ENCODE data around the gene COL26A1.

Gene COL26A1

DNA sequence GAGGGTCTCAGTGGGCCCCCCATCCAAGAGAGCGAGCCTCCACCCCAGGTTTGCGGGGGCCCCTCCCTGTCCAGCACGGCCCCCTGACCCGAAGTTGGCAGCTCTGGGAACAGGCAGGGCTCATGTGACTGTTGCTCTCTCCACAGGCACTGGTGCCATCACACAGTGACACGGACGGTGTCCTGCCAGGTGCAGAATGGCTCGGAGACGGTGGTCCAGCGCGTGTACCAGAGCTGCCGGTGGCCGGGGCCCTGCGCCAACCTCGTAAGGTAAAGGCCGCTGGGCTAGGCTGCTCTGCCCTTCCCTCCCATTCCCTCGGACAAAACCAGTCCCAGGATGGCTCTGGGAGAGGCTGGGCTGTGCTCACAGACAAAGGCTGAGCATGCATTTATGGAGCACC, 57.2 kb downstream of the COL26A1 start:
- ChIA-PET CTCF (no interaction called here), POLR2A (no interaction called here)
- no peak for TF ChIP-seq WT1 (tag by site-specific recombination; IDR thresholded peaks at IDR 0.05)
- no peak for TF ChIP-seq GLI4 (tag by site-specific recombination; IDR thresholded peaks at IDR 0.05)
- no peak for TF ChIP-seq ZNF302 (tag by site-specific recombination; IDR thresholded peaks at IDR 0.05; ENCODE audit: low read depth)
- TF ChIP-seq ZNF555 (tag by site-specific recombination; conservative IDR thresholded peaks at IDR 0.05), result no peak
- TF ChIP-seq, protein P1, sequence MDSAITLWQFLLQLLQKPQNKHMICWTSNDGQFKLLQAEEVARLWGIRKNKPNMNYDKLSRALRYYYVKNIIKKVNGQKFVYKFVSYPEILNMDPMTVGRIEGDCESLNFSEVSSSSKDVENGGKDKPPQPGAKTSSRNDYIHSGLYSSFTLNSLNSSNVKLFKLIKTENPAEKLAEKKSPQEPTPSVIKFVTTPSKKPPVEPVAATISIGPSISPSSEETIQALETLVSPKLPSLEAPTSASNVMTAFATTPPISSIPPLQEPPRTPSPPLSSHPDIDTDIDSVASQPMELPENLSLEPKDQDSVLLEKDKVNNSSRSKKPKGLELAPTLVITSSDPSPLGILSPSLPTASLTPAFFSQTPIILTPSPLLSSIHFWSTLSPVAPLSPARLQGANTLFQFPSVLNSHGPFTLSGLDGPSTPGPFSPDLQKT (IDR thresholded peaks at IDR 0.05; ENCODE audit: borderline replicate concordance, low read depth, low read length), result no peak
- no peak for TF ChIP-seq ZNF155 (tag by site-specific recombination; IDR thresholded peaks at IDR 0.05)
- no peak for TF ChIP-seq ZEB2 (tag by site-specific recombination; IDR thresholded peaks at IDR 0.05)
- no peak for TF ChIP-seq ZNF248 (tag by site-specific recombination; IDR thresholded peaks at IDR 0.05)
- TF ChIP-seq ZNF670 (tag by site-specific recombination; IDR thresholded peaks at IDR 0.05; ENCODE audit: low read depth), result no peak
- TF ChIP-seq ZNF473 (tag by site-specific recombination; IDR thresholded peaks at IDR 0.05), result no peak
- TF ChIP-seq ZNF423 (tag by site-specific recombination; IDR thresholded peaks at IDR 0.05), result no peak
- no peak for TF ChIP-seq ZNF366 (tag by site-specific recombination; conservative IDR thresholded peaks at IDR 0.05)
- TF ChIP-seq, protein P2, sequence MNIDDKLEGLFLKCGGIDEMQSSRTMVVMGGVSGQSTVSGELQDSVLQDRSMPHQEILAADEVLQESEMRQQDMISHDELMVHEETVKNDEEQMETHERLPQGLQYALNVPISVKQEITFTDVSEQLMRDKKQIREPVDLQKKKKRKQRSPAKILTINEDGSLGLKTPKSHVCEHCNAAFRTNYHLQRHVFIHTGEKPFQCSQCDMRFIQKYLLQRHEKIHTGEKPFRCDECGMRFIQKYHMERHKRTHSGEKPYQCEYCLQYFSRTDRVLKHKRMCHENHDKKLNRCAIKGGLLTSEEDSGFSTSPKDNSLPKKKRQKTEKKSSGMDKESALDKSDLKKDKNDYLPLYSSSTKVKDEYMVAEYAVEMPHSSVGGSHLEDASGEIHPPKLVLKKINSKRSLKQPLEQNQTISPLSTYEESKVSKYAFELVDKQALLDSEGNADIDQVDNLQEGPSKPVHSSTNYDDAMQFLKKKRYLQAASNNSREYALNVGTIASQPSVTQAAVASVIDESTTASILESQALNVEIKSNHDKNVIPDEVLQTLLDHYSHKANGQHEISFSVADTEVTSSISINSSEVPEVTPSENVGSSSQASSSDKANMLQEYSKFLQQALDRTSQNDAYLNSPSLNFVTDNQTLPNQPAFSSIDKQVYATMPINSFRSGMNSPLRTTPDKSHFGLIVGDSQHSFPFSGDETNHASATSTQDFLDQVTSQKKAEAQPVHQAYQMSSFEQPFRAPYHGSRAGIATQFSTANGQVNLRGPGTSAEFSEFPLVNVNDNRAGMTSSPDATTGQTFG (tag by site-specific recombination; IDR thresholded peaks at IDR 0.05; ENCODE audit: borderline replicate concordance), result no peak
- no peak for TF ChIP-seq MYNN (tag by site-specific recombination; IDR thresholded peaks at IDR 0.05; ENCODE audit: borderline replicate concordance)
- no peak for TF ChIP-seq ZNF501 (tag by site-specific recombination; IDR thresholded peaks at IDR 0.05)
- TF ChIP-seq ZNF133 (tag by site-specific recombination; IDR thresholded peaks at IDR 0.05), result no peak
- no peak for TF ChIP-seq ZSCAN16 (tag by site-specific recombination; IDR thresholded peaks at IDR 0.05)
- H3K27ac ChIP-seq (ENCODE audit: extremely low read depth, low read depth, low read length), result no peak overlapping the region
- H3K36me3 ChIP-seq (ENCODE audit: control insufficient read depth in 2 of 2, insufficient read depth in 1 of 2, low read length in 2 of 2), result no peaks in the 10 kb centered on the region
- H3K4me3 ChIP-seq (ENCODE audit: low read depth, low read length), result no peak overlapping the region
- H3K9me3 ChIP-seq (ENCODE audit: control insufficient read depth, insufficient read depth, low read depth, low read length), result no peaks in the 10 kb centered on the region
- H3K4me1 ChIP-seq (ENCODE audit: control insufficient read depth, insufficient read depth, low read length), result no peaks in the 10 kb centered on the region

DNA sequence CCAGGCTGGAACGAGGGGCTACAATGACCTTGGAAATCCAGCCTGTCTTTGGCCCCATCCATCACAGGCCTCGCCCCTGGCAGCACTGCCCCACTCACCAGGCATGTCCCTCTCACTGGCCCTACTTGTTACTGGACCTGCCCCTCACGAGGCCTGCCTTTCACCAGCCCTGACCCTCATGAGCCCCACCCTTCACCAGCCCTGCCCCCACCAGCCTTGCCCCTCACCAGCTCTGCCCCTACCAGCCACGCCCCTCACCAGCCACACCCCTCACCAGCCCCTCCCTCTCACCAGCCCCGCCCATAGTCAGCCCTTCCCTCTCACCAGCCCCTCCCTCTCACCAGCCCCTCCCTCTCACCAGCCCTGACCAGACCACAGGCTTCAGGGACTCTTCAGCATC, 57.8 kb downstream of the COL26A1 start:
- no peak overlapping the region for H3K4me3 ChIP-seq (ENCODE audit: low read depth, low read length)
- H3K4me1 ChIP-seq (ENCODE audit: control insufficient read depth, insufficient read depth, low read length), result no peaks in the 10 kb centered on the region
- CTCF ChIA-PET, result no interaction called here
- H3K36me3 ChIP-seq (ENCODE audit: control insufficient read depth in 2 of 2, insufficient read depth in 1 of 2, low read length in 2 of 2), result no peaks in the 10 kb centered on the region
- POLR2A ChIA-PET, result no interaction called here
- TF ChIP-seq, protein P3, sequence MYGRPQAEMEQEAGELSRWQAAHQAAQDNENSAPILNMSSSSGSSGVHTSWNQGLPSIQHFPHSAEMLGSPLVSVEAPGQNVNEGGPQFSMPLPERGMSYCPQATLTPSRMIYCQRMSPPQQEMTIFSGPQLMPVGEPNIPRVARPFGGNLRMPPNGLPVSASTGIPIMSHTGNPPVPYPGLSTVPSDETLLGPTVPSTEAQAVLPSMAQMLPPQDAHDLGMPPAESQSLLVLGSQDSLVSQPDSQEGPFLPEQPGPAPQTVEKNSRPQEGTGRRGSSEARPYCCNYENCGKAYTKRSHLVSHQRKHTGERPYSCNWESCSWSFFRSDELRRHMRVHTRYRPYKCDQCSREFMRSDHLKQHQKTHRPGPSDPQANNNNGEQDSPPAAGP (tag by site-specific recombination; IDR thresholded peaks at IDR 0.05), result 0 out of 2 replicates have a peak, but pooled peaks have one; percentile 33
- TF ChIP-seq SP3 (tag by site-specific recombination; IDR thresholded peaks at IDR 0.05) (0 out of 2 replicates have a peak, but pooled peaks have one; percentile 28), KLF1 (tag by site-specific recombination; IDR thresholded peaks at IDR 0.05) (peak; percentile 92), KLF9 (tag by site-specific recombination; IDR thresholded peaks at IDR 0.05; ENCODE audit: low read depth) (peak; percentile 84), ZNF707 (tag by site-specific recombination; IDR thresholded peaks at IDR 0.05) (no peak), SCRT2 (tag by site-specific recombination; IDR thresholded peaks at IDR 0.05) (no peak)
- no peaks in the 10 kb centered on the region for H3K9me3 ChIP-seq (ENCODE audit: control insufficient read depth, insufficient read depth, low read depth, low read length)
- H3K27ac ChIP-seq (ENCODE audit: extremely low read depth, low read depth, low read length), result no peak overlapping the region
